Activated CD8-positive, alpha-beta memory T cell treated with anti-CD3 and anti-CD28 coated beads, Interleukin-2, amount 10 ng/mL, durations not matched to agents 7 days and 5 days (primary cell): Measurements from ENCODE around the gene TMEM233. TPM values are rescaled to one million over a fixed set of nuclear protein-coding genes. Genes with fewer than 3 reads are reported as not detected.

Experiments
- ATAC-seq: fragments of 150-1000 bp; cut with Tn5 transposase; one replicate; pipeline ENCODE4 v1.10.0; 2021; ENCODE audit warnings: moderate library complexity
- CTCF ChIA-PET: fragments of 350-600 bp; sonication (Branson Sonifier 250); formaldehyde crosslinking; loops from one replicate; lab custom pipeline; 2021; ENCODE audit warnings: antibody characterized with exemption; lab: Charles Lee
- DNase-seq: peaks from one replicate; pipeline ENCODE4 v3.0.0-alpha.2; 2020
- H3K27ac Mint-ChIP-seq: one replicate; pipeline ENCODE4 v1.8.0; 2021; ENCODE audit warnings: mild to moderate bottlenecking, mixed read lengths
- H3K27me3 Mint-ChIP-seq: one replicate; pipeline ENCODE4 v1.8.0; 2021; ENCODE audit warnings: mixed read lengths
- H3K36me3 Mint-ChIP-seq: one replicate; pipeline ENCODE4 v1.8.0; 2021; ENCODE audit warnings: mild to moderate bottlenecking, mixed read lengths
- H3K4me1 Mint-ChIP-seq: one replicate; pipeline ENCODE4 v1.8.0; 2021; ENCODE audit warnings: mixed read lengths
- H3K4me3 Mint-ChIP-seq: one replicate; pipeline ENCODE4 v1.8.0; 2021; ENCODE audit warnings: mild to moderate bottlenecking, moderate library complexity, mixed read lengths
- H3K9me3 Mint-ChIP-seq: one replicate; pipeline ENCODE4 v1.8.0; 2022; ENCODE audit warnings: low read depth, mixed read lengths
- total RNA-seq, 2 experiments: library from RNA; stranded (reverse); gene quantifications; one replicate each; pipeline ENCODE4 v1.2.3, GENCODE V29; 2021

Gene TMEM233
- total RNA-seq, 2 experiments from 2014 or later, result not detected

DNA sequence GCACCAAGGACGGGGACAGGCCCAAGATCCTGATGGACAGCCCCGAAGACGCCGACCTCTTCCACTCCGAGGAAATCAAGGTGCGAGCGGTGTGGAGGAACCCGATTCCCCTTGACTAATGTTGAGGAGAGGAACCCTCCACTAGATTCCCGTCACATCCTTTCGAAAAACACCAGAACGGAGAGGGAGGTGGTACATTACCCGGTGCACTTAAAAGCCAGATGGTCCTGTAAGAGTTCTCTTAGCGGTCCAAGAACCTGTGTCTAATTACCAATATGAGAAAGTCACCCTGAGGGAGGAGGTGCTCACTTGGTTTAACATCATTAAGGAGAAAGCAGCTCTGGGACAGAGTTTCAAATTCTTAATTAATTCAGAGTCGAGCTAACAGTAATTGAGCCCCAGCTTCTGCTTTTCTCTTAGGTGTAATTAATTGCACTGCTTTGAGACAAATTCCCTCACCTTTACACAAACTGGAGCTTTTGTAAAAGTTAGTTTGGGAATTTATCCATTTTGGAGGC is 74.8 kb downstream of the TMEM233 start:
- H3K4me3 Mint-ChIP-seq, result peak overlapping the region; percentile 88
- peak overlapping the region; percentile 94 for H3K27ac Mint-ChIP-seq
- ATAC-seq (no peak), DNase-seq (no peak)
- peaks cover 58% of the 10 kb centered on the region for H3K4me1 Mint-ChIP-seq
- CTCF ChIA-PET, result interaction anchor here (0.6 to 1.6 kb wide), 11 partner anchors 9 to 1547 kb away, joined by 3 to 8 read pairs (median 4); no protein-coding TSS in a partner anchor
- no peaks in the 10 kb centered on the region for H3K9me3 Mint-ChIP-seq
- H3K27me3 Mint-ChIP-seq, result no peaks in the 10 kb centered on the region
- H3K36me3 Mint-ChIP-seq, result peaks cover 38% of the 10 kb centered on the region

DNA sequence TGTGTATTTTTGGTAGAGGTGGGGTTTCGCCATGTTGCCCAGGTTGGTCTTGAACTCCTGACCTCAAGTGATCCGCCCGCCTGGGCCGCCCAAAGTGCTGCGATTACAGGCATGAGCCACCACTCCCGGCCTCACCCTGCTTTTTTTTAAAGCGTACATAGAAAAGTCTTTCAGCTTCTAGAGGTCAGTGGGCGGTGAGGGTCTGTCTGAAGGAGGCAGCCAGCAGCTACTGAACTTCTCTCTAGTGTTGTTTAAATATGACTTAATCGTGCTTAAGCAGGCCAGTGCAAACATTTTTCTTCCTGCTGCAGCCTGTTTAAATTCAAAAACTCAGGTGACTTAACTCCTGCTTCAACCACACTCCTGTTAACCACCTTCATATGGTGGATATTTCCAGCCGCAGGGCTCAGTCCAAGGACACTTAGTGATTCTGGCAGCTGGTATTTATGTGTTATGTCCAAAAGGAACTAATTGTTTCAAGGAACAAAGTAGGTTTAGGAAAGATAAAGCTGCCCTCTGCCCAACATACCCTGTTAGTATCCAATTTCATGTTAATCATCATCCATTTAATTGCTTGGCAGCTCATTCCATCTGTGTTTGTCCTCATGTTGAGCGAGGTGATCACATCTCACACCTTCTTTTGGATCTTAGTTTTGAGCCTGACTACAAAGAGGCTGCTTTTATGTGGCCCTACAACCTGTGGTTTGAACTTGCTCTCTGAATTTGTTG is 76.3 kb downstream of the TMEM233 start:
- CTCF ChIA-PET, result interaction anchor here (0.8 kb wide), 1 partner anchor 69 kb away, joined by 3 read pairs; no protein-coding TSS in a partner anchor
- ATAC-seq (no peak), DNase-seq (no peak)
- H3K36me3 Mint-ChIP-seq, result peaks cover 51% of the 10 kb centered on the region
- no peaks in the 10 kb centered on the region for H3K9me3 Mint-ChIP-seq
- H3K4me1 Mint-ChIP-seq, result peaks cover 70% of the 10 kb centered on the region
- peak overlapping the region; percentile 80 for H3K27ac Mint-ChIP-seq
- peak overlapping the region; percentile 66 for H3K4me3 Mint-ChIP-seq
- no peaks in the 10 kb centered on the region for H3K27me3 Mint-ChIP-seq

DNA sequence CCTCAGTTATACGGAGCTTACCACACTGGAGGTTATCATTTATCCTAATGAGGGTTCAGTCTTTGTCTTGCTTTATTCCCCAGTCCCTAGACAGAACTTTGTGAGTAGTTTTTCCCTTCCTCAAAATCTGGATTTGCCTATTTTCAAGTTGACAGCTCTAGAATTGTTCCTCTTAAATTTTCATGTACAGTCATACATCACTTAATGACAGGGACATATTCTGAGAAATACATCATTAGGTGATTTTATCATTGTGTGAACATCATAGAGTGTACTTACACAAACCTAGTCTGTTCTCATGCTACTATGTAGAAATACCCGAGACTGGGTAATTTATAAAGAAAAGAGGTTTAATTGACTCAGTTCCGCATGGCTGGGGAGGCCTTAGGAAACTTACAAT is 77.5 kb downstream of the TMEM233 start:
- ATAC-seq (no peak), DNase-seq (no peak)
- Mint-ChIP-seq H3K9me3 (no peaks in the 10 kb centered on the region), H3K4me1 (peaks cover 71% of the 10 kb centered on the region), H3K4me3 (no peak overlapping the region), H3K27ac (no peak overlapping the region), H3K36me3 (peaks cover 62% of the 10 kb centered on the region), H3K27me3 (no peaks in the 10 kb centered on the region)
- CTCF ChIA-PET, result no interaction called here

DNA sequence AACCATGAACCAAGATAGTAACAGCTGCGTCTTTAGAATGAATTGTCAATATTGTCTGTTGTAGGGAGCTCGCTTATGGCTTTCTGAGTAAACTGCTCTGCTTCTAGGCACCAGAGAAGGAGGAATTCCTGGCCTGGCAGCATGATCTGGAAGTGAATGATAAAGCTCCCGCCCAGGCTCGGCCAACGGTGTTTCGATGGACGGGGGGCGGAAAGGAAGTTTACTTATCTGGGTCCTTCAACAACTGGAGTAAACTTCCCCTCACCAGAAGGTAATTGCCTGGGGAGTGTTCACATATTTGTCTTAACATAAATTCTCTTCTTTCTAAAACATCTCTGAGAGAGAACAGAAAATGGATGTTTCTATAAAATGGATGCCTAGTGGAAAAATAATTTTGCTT is 78.6 kb downstream of the TMEM233 start:
- no peak for ATAC-seq

DNA sequence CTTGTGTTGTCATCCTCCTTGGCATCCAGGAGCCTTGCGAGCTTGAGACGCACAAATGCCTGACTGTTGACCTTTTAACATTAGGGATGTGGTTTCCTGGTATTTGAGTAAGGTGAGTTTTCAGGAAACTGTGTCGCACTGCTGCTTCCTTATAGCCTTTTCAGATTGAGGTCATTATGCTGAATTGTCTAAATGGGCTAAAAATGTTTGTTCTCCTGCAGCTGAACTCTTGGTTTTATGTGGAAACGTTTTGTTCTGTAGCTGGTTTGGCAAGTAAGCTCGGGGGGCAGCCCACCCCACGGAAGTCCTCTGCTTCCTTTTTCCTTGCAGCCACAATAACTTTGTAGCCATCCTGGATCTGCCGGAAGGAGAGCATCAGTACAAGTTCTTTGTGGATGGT is 80.1 kb downstream of the TMEM233 start:
- peak overlapping the region; percentile 27 for H3K4me3 Mint-ChIP-seq
- peaks cover 55% of the 10 kb centered on the region for H3K4me1 Mint-ChIP-seq
- CTCF ChIA-PET, result interaction anchor here (0.9 kb wide), 1 partner anchor 9 kb away, joined by 3 read pairs; no protein-coding TSS in a partner anchor
- no peaks in the 10 kb centered on the region for H3K27me3 Mint-ChIP-seq
- ATAC-seq, result peak; percentile 41
- peaks cover 79% of the 10 kb centered on the region for H3K36me3 Mint-ChIP-seq
- H3K27ac Mint-ChIP-seq, result peak overlapping the region; percentile 88
- H3K9me3 Mint-ChIP-seq, result no peaks in the 10 kb centered on the region
- DNase-seq, result no peak

More for the DNA sequence above, 78.6 kb downstream of the TMEM233 start:
- peaks cover 60% of the 10 kb centered on the region for H3K4me1 Mint-ChIP-seq
- H3K27me3 Mint-ChIP-seq, result no peaks in the 10 kb centered on the region
- DNase-seq, result no peak
- H3K9me3 Mint-ChIP-seq, result no peaks in the 10 kb centered on the region
- H3K27ac Mint-ChIP-seq, result peak overlapping the region; percentile 31
- CTCF ChIA-PET, result interaction anchor here (1.5 kb wide), 1 partner anchor 228 kb away, joined by 3 read pairs; no protein-coding TSS in a partner anchor
- H3K4me3 Mint-ChIP-seq, result no peak overlapping the region
- H3K36me3 Mint-ChIP-seq, result peaks cover 73% of the 10 kb centered on the region

DNA sequence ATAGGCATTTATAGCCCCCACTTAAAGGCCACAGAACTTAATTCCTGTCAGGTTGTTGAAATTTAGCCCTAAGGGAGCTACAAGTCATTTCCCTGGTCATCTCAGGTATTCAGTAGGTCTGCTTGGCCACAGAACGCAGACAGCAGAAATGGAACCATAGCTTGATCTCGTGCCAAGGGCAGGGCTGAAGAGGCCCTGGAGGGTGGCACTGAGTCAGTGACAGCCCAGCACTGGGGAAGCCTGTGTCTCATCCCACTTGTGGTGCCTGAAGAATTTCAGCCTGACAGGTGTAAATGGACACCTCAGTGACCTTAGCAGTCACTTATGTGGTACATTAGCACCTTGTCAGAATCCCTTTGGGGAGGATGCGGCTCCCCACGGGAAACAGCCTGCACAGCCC is 81.0 kb downstream of the TMEM233 start:
- Mint-ChIP-seq H3K36me3 (peaks cover 84% of the 10 kb centered on the region), H3K9me3 (no peaks in the 10 kb centered on the region), H3K4me3 (no peak overlapping the region), H3K27ac (peak overlapping the region; percentile 88), H3K27me3 (no peaks in the 10 kb centered on the region), H3K4me1 (peaks cover 53% of the 10 kb centered on the region)
- CTCF ChIA-PET, result no interaction called here
- DNase-seq (no peak), ATAC-seq (no peak)

DNA sequence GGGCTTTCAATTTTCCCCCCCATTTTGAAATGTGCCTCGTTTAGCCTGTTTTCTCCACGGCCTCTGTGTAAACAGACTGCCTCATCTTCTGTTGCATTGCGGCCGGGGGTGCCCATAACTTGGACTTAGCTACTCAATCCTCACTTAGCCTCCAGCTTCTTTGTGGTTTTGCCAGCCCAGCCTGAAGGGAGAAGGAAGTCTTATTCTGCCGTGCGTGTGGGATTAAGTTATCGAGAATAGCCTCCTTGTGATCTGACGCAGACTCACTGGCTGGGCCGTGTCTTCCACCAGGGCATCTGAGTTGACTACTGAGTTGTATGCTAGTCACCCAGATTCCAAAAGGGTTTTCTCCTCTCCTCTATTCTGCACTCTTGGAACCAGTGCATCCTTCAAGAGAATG is 82.4 kb downstream of the TMEM233 start:
- H3K36me3 Mint-ChIP-seq, result peaks cover 82% of the 10 kb centered on the region
- H3K4me3 Mint-ChIP-seq, result no peak overlapping the region
- CTCF ChIA-PET, result interaction anchor here (2.4 kb wide), 1 partner anchor 8 kb away, joined by 8 read pairs; the partner anchor contains the start of gene PRKAB1
- H3K9me3 Mint-ChIP-seq, result no peaks in the 10 kb centered on the region
- no peak for ATAC-seq
- H3K27me3 Mint-ChIP-seq, result no peaks in the 10 kb centered on the region
- no peak for DNase-seq
- H3K4me1 Mint-ChIP-seq, result peaks cover 39% of the 10 kb centered on the region
- H3K27ac Mint-ChIP-seq, result no peak overlapping the region

DNA sequence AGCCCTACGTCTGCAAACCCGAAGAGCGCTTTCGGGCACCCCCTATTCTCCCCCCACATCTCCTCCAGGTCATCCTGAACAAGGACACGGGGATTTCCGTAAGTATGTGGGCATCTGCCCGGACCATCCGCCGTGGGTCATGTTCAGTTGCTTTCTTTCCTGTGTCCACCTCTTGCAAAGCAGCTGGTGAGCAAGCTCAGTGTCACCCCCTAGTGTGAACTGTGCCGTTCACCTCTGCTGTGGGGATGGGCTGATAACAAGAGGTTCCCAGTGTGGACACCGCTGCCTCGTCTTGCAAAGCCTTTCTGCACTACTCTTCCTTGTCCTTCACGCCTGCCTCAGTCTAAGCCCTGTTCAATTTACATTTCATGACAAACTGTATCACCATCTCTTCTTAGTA is 83.0 kb downstream of the TMEM233 start:
- CTCF ChIA-PET, result interaction anchor here (2.4 kb wide), 1 partner anchor 9 kb away, joined by 8 read pairs; the partner anchor contains the start of gene PRKAB1
- ATAC-seq (no peak), DNase-seq (no peak)
- H3K27me3 Mint-ChIP-seq, result no peaks in the 10 kb centered on the region
- no peak overlapping the region for H3K27ac Mint-ChIP-seq
- no peaks in the 10 kb centered on the region for H3K9me3 Mint-ChIP-seq
- H3K4me3 Mint-ChIP-seq, result no peak overlapping the region
- H3K4me1 Mint-ChIP-seq, result peaks cover 33% of the 10 kb centered on the region
- peaks cover 77% of the 10 kb centered on the region for H3K36me3 Mint-ChIP-seq

DNA sequence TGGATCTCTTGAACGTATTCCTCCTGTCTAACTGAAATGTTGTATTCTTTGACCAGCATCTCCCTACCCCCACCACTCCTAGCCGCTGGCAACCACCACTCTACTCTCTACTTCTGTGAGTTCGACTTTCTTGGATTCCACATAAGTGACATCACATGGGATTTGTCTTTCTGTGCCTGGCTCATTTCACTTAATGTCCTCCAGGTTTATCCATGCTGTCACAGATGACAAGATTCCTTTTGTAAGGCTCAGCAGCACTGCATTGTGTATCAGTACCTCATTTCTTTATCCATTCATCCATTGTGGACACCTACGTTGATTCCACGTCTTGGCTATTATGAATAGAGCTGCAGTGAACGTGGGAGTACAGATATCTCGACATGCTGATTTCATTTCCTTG is 84.9 kb downstream of the TMEM233 start:
- no peak for ATAC-seq

DNA sequence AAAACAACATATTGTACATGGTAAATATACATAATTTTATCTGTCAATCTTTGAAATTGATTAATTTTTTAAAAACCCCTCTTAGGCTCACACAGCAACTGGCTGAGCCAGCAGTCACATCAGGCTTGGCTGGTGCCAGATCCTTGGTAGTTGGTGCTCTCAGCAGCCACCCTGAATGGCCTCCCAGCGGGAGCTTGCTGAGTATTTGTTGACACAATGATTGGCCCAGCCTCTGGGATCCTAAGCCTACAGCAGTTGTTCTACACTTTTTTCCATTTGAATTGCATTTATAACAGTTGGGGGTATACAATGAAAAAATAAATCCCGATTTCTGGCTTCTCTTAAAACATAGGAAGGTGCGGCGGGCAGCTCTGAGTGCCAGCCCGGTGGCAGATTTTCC is 85.5 kb downstream of the TMEM233 start:
- CTCF ChIA-PET, result no interaction called here
- no peak for DNase-seq
- Mint-ChIP-seq H3K36me3 (peaks cover 56% of the 10 kb centered on the region), H3K4me1 (peaks cover 24% of the 10 kb centered on the region), H3K9me3 (no peaks in the 10 kb centered on the region), H3K27ac (no peak overlapping the region), H3K4me3 (no peak overlapping the region), H3K27me3 (no peaks in the 10 kb centered on the region)
- ATAC-seq, result no peak

More for the DNA sequence above, 84.9 kb downstream of the TMEM233 start:
- H3K4me3 Mint-ChIP-seq, result no peak overlapping the region
- H3K4me1 Mint-ChIP-seq, result peaks cover 30% of the 10 kb centered on the region
- H3K9me3 Mint-ChIP-seq, result no peaks in the 10 kb centered on the region
- DNase-seq, result no peak
- peaks cover 62% of the 10 kb centered on the region for H3K36me3 Mint-ChIP-seq
- CTCF ChIA-PET, result no interaction called here
- no peaks in the 10 kb centered on the region for H3K27me3 Mint-ChIP-seq
- H3K27ac Mint-ChIP-seq, result no peak overlapping the region

DNA sequence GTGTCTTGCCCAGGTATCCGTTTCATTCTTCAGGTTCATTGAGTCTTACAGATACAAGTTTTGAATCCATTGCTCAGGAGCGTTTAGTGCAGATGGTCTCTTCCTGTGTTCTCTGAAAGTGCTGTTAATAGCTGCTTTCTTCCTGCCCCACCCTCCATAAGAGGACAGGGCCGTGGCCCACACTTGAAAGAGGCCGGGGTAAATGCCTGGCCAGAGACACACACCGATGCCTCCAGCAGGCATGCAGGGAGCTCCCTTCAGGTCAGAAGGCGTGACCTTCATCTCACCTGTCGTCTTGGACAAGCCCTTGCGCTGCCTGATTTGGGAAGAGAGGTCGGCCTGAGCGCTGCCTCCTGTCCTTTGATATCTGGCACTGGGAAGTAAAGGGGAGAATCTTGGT is 85.9 kb downstream of the TMEM233 start:
- DNase-seq (no peak), ATAC-seq (no peak)
- H3K36me3 Mint-ChIP-seq, result peaks cover 52% of the 10 kb centered on the region
- H3K4me3 Mint-ChIP-seq, result no peak overlapping the region
- no peaks in the 10 kb centered on the region for H3K27me3 Mint-ChIP-seq
- H3K27ac Mint-ChIP-seq, result no peak overlapping the region
- no peaks in the 10 kb centered on the region for H3K9me3 Mint-ChIP-seq
- H3K4me1 Mint-ChIP-seq, result peaks cover 20% of the 10 kb centered on the region
- CTCF ChIA-PET, result no interaction called here

DNA sequence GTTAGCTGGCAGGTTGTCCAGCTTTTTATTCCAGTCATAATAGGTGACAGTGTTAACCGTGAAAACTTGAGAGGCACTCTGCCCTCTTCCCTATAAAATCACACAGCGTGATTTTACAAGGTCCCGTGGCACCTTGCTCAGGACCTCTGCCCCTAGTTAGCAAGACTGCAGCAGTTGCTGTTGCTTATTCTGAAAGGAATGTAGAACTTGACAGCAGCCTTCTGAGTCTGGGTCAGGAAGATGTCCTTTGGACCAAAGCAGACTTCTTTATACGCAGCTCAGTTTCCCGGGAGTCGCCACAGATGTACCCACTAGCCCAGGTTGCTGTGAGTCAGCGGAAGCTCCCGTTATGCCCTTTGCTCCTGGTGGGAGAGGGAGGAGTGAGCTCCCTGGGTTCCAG is 87.5 kb downstream of the TMEM233 start:
- DNase-seq (no peak), ATAC-seq (no peak)
- H3K9me3 Mint-ChIP-seq, result no peaks in the 10 kb centered on the region
- no peak overlapping the region for H3K27ac Mint-ChIP-seq
- CTCF ChIA-PET, result interaction anchor here (1.1 kb wide), 1 partner anchor 13 kb away, joined by 4 read pairs; the partner anchor contains the start of gene PRKAB1
- no peaks in the 10 kb centered on the region for H3K27me3 Mint-ChIP-seq
- peaks cover 46% of the 10 kb centered on the region for H3K36me3 Mint-ChIP-seq
- H3K4me1 Mint-ChIP-seq, result peaks cover 18% of the 10 kb centered on the region
- H3K4me3 Mint-ChIP-seq, result no peak overlapping the region

DNA sequence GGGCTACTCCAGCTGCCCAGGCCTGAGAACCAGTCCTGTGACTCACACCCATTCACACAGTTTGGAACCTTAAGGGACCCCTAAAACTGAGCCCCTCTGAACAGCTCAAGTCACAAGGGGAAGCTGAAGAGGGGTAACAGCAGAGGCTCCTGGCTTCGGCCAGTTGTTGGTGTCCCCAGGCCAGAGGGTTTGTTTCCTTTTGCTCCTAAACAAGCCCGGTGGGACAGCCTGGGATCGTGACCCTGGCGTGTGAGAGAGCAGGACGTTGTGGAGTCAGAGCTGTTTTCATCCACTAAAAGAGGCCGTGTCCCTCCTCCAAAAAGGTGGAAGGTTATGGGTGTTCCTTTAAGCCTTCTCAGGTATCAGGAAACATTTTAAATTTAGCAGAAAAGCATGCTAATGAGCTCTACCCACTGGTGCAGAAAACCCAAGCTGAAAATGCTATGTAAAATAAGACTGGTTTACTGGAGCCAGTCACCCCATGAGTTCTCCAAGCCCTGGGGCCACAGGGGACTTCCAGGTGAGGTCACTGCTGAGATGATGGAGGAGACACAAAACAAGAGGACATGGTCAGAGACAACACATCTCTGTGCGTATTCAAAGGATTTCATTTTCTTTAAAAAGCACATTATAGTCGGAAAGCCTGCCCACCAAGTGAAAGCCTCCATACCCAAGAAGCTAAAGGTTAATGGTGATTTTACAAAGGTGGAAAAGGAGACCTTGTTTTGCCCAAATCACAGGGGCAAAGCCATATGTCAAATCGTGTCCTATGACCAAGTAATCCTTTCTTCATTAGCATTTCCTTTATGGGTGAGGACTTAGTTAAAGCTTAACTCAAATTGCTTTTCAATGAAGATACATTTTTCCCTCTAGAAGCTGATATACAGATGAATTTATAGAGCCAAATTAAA is 88.4 kb downstream of the TMEM233 start:
- peak overlapping the region; percentile 78 for H3K27ac Mint-ChIP-seq
- H3K9me3 Mint-ChIP-seq, result no peaks in the 10 kb centered on the region
- H3K36me3 Mint-ChIP-seq, result peaks cover 42% of the 10 kb centered on the region
- H3K4me1 Mint-ChIP-seq, result peaks cover 18% of the 10 kb centered on the region
- ATAC-seq, result no peak
- no peak for DNase-seq
- H3K27me3 Mint-ChIP-seq, result no peaks in the 10 kb centered on the region
- CTCF ChIA-PET, result interaction anchor here (0.8 to 1.2 kb wide), 4 partner anchors 9 to 14 kb away, joined by 3 to 4 read pairs (median 4); partner anchors contain the start of gene PRKAB1
- H3K4me3 Mint-ChIP-seq, result no peak overlapping the region
